Mucosa of descending colon (tissue), 3 donors: ENCODE measurements around the gene DUSP7. TPM values are rescaled to one million over a fixed set of nuclear protein-coding genes. Genes with fewer than 3 reads are reported as not detected.

Source experiments
- ATAC-seq: fragments of 200-7000 bp; cut with Tn5 transposase; one replicate; pipeline ENCODE4 v1.9.1; 2020; ENCODE audit warnings: mild to moderate bottlenecking, moderate library complexity
- DNase-seq, 3 donors: peaks; one replicate each; pipeline ENCODE4 v3.0.0-alpha.2; 2020
- H3K36me3 ChIP-seq: fragments of 200-600 bp; one replicate; pipeline ENCODE4 v1.8.0; 2021; ENCODE audit warnings: low read depth, mild to moderate bottlenecking
- H3K4me1 ChIP-seq: fragments of 200-600 bp; one replicate; pipeline ENCODE4 v1.8.0; 2021; ENCODE audit warnings: low read depth, mild to moderate bottlenecking
- H3K4me3 ChIP-seq: fragments of 200-600 bp; one replicate; pipeline ENCODE4 v1.8.0; 2021; ENCODE audit warnings: mild to moderate bottlenecking
- H3K9me3 ChIP-seq: fragments of 200-600 bp; one replicate; pipeline ENCODE4 v1.8.0; 2021; ENCODE audit warnings: mild to moderate bottlenecking
- intact Hi-C, 2 donors: fragments of 100-400 bp; cut with DNase I in 1 of 2; cut with micrococcal nuclease in 1 of 2; formaldehyde crosslinking; loops; one replicate each; pipeline versions ENCODE4 v1.11.0 to v1.11.1; 2022; cut with DNase I, micrococcal nuclease
- total RNA-seq, 3 donors: library from RNA; stranded (reverse); fragmentation: NEBNext Ultra II Directional in 2 of 3; extraction: Animal tissue kit (Norgen Biotek cat#: 25700) in 2 of 3; gene quantifications; one replicate each; pipeline versions ENCODE4 v1.2.1 to v1.2.4, GENCODE V29; 2021 to 2023
- TF ChIP-seq, protein P1 (sequence below): fragments of 200-600 bp; IDR thresholded peaks from one replicate; pipeline ENCODE4 v1.8.0; 2022; ENCODE audit warnings: antibody characterized with exemption, mild to moderate bottlenecking
- donor health status: DM: no; HTN: no; CAD: no; lungs with moderate emphysema.
- donor health status: DM: no; HTN: no; CAD: no.
- donor health status: DM: no; HTN: yes; CAD: no.

The DUSP7 gene
- total RNA-seq, 3 donors from 2014 or later = 6.9 to 12.3 (median 8.0) TPM

DNA sequence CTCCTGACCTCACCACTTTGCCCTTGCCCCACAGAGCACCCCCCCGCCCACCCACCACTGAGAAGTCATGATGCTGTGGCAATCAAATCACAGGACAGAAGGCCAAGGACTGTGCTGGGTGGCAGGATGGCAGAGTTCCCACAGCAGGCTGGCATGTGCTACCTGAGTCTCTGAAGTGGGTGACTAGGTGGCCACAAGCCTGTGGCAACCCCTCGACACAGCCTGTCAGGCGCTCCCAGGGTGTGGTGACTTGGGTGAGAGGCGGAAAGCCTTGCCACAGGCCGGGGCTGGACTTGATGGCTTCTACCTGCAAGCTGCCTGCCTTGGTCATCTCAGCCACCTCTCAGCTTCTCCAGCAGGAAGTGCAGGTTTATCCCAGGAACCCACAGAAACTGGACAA lies 15.6 kb upstream of the DUSP7 start:
- DNase-seq (no peak), ATAC-seq (no peak)
- no peaks in the 10 kb centered on the region for H3K4me1 ChIP-seq
- no peaks in the 10 kb centered on the region for H3K36me3 ChIP-seq
- TF ChIP-seq, protein P1, sequence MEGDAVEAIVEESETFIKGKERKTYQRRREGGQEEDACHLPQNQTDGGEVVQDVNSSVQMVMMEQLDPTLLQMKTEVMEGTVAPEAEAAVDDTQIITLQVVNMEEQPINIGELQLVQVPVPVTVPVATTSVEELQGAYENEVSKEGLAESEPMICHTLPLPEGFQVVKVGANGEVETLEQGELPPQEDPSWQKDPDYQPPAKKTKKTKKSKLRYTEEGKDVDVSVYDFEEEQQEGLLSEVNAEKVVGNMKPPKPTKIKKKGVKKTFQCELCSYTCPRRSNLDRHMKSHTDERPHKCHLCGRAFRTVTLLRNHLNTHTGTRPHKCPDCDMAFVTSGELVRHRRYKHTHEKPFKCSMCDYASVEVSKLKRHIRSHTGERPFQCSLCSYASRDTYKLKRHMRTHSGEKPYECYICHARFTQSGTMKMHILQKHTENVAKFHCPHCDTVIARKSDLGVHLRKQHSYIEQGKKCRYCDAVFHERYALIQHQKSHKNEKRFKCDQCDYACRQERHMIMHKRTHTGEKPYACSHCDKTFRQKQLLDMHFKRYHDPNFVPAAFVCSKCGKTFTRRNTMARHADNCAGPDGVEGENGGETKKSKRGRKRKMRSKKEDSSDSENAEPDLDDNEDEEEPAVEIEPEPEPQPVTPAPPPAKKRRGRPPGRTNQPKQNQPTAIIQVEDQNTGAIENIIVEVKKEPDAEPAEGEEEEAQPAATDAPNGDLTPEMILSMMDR = no peak
- H3K9me3 ChIP-seq = no peaks in the 10 kb centered on the region
- intact Hi-C loops = no loop called here
- no peak overlapping the region for H3K4me3 ChIP-seq

DNA sequence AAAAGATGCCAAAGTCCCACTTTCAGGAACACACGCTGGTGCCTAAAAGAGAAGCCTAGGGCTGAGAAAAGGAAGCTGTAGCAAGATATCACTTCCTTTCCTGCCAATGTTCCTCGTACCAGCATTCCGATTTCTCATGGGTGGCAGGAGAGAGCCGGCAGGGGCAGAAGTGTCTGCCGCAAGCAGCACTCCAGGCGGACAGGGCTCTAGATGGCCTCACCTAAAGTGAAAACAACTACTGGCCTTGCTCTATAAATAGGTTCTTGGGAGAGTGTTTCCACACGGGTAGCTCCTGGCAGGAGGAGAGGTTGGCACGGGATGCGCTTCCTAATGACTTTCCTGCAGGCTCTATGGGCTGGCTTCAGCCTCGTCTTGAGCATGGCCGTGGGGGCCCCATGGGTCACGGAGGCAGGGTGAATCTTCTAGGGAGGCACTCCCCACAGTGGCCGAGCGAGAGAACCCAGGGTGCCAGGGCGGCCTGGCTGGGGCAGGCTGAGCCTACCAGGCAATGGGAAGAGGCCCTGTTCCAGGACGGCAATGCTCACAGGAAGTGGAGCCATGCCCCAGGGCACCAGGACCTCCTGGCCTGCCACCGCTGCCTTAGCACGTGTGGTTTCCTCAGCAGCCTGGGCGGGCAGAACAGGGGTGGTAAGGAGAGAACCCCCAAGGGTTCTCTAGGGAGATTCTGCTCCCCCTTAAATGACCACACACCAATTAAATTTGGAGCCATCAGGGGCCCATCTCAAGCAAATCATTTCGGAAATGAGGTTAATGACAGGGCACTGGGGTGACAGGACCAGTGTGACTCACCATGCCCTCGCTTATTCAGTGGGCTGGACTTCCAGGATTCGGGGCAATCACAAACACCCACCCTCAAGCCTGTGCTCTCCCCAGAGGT lies 14.6 kb upstream of the DUSP7 start:
- no peaks in the 10 kb centered on the region for H3K9me3 ChIP-seq
- intact Hi-C loops = no loop called here
- ATAC-seq = no peak

DNA sequence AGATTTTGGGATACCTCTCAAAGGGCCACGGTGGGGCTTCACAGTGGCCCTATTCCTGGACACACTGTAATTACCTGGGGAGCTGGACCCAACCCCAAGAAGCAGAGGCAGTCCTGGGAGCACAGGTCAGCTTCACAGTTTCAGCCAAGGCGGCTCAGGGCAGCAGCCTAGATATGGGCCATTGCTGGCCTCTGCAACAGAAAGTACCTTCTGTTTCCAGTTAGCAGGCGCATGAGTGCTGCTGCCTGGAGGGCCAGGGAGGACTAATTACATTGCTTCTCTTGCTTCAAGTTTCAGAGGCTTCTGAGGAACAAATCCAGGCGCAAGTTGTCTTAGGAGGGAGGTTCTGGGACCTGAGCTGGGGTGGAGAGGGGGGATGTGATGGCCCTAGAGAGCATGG lies 13.5 kb upstream of the DUSP7 start:
- intact Hi-C loops = no loop called here
- H3K9me3 ChIP-seq = no peaks in the 10 kb centered on the region
- ATAC-seq (no peak), DNase-seq (no peak)
- no peaks in the 10 kb centered on the region for H3K36me3 ChIP-seq
- TF ChIP-seq, protein P1 = no peak
- H3K4me3 ChIP-seq = no peak overlapping the region
- peaks cover 8% of the 10 kb centered on the region for H3K4me1 ChIP-seq

More for the DNA sequence above, 14.6 kb upstream of the DUSP7 start:
- Histone ChIP-seq H3K36me3 (no peaks in the 10 kb centered on the region), H3K4me1 (no peaks in the 10 kb centered on the region), H3K4me3 (no peak overlapping the region)
- DNase-seq = no peak
- TF ChIP-seq, protein P1 = no peak

DNA sequence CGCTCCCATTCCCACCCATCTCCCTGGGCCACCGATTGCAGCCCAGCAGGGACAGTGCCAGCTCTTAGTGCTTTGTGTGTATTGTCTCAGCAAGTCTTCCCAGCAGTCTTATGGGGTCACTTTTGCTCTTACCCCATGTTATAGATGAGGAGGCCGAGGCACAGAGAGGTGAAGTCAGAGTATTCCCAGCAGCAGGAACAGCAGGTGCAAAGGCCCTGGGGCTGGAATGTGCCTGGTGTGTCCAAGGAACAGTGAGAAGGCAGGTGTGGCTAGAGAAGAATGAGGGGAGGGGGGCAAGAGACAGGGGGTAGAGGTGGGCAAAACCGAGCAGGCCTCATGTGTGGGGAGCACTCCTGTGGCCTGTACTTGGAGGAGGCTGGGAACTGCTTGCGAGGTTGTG lies 12.8 kb upstream of the DUSP7 start:
- Histone ChIP-seq H3K4me1 (peaks cover 8% of the 10 kb centered on the region), H3K4me3 (no peak overlapping the region), H3K36me3 (no peaks in the 10 kb centered on the region), H3K9me3 (no peaks in the 10 kb centered on the region)
- intact Hi-C loops = no loop called here
- DNase-seq (no peak), ATAC-seq (no peak)
- TF ChIP-seq, protein P1 = no peak

DNA sequence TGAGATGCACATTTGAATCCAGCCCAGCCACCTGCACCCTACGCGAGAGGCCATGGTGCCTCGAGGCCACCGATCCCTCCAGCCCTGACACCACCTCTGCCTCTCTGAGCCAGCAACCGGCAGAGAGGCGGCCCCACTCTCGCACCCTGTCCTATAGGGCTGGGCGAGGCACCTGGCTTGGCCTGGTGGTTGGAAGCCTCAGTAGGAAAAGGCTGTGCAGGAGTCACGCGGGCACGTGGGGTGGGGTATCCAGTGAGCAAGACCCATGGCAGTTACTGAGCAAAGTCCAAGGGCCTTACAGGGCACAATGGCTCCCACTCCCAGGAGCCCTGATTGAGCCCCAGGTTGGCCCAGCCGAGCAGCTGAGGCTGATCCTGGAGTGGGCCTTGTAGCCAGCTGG lies 12.4 kb upstream of the DUSP7 start:
- peak; percentile 36 for ATAC-seq

More for the DNA sequence above, 12.4 kb upstream of the DUSP7 start:
- intact Hi-C loops = no loop called here
- Histone ChIP-seq H3K4me3 (no peak overlapping the region), H3K36me3 (no peaks in the 10 kb centered on the region), H3K9me3 (no peaks in the 10 kb centered on the region), H3K4me1 (peaks cover 8% of the 10 kb centered on the region)
- TF ChIP-seq, protein P1 = no peak
- DNase-seq = peak in 2 of 3 donors; percentile 40 to 59
